NCI-H748 treated with DMSO at 0.1 percent for 48 hours (cell line): ENCODE measurements around the gene PRKCH.

Experiments
- DNase-seq: peaks from one replicate; lab custom pipeline; 2025; lab: John Stamatoyannopoulos, UW

The PRKCH gene

DNA sequence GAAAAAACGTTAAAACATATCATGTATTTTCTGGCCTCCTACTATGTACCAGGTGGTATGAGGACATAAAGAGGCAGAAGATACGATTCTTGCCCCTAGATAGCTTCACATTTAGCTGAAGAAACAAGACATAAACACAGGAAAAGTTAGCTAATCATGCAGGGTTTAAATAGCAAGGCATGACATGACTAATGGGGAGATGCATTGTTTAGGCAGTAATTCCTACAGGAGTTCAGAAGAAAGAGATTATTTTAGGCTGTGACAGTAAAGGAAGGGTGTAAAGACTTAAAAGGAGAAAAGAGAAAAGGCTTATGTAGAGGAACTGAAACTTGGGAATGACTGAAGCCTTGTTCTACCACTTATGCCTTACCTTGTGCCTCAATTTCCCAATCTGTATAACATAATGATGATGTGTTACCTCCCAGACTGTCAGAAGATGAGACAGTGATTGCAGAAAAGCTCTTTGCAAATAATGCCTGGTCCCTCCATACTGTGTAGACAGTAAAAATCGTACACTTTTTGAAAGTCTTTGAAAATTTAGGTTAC is 44.4 kb downstream of the PRKCH start:
- DNase-seq, result no peak

DNA sequence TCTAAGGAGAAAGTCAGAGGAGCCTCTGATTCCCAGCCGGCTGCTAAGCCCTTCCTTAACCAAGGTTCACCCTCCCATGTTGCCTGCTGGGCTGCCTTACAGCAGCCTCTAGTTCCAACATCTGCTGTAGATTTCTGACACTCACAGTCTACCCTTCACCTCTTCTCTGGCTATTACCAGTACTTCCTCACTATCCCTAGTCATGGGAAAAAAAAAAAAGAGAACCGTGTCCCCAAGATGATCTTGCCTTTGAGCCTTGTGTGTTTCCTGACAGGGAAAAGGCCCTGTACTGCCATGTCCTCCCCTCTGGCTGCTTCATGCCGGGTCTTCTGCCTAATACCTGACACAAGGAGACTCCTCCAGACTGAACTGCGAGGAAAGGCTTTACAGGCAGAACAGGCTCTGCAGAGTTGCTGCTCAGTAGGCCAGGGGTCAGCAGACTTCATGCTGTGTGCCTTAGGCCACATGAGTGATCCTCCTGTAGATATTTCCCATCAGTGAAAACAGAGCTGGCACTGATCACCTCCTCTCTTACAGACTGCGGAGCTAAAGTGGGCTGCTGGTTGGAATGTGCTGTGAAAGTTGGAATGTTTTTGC is 46.8 kb downstream of the PRKCH start:
- DNase-seq, result no peak

- DNase-seq, result no peak
These were observed 47.5 kb downstream of the PRKCH start for GRCh38 chr14:61368781-61369453.

GRCh38 chr14:61369454-61369810 is 48.1 kb downstream of the PRKCH start:
- no peak for DNase-seq

GRCh38 chr14:61372379-61372778 is 51.0 kb downstream of the PRKCH start:
- DNase-seq, result no peak

DNA sequence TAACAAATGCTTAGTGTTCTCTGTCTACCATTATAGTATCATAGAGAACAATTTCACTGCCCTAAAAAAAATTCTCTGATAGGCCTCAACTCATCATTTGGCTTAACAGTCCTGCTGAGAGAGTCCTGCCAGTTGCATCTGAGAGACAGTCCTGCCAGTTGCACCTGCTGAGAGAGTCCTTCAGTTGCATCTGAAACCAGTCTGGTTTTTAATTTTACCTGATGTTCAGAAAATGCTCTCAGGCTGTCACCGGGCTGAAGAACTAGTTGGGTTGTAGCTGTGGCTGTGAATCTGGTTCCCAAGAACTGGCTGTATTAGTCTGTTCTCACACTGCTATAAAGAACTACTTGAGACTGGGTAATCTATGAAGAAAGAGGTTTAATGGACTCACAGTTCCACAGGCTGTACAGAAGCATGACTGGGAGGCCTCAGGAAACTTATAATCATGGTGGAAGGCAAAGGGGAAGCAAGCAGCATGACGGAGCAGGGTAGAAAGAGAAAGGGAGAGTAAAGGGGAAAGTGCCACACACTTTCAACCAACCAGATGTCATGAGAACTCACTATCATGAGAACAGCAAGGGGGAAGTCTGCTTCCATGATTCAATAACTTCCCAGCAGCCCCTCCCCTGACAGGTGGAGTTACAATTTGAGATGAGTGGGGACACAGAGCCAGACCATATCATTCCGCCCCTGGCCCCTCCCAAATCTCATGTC is 51.6 kb downstream of the PRKCH start:
- DNase-seq, result no peak

- no peak for DNase-seq
These were observed 52.9 kb downstream of the PRKCH start for GRCh38 chr14:61374284-61374683.

- DNase-seq, result no peak
These were observed 53.8 kb downstream of the PRKCH start for GRCh38 chr14:61375218-61375617.

DNA sequence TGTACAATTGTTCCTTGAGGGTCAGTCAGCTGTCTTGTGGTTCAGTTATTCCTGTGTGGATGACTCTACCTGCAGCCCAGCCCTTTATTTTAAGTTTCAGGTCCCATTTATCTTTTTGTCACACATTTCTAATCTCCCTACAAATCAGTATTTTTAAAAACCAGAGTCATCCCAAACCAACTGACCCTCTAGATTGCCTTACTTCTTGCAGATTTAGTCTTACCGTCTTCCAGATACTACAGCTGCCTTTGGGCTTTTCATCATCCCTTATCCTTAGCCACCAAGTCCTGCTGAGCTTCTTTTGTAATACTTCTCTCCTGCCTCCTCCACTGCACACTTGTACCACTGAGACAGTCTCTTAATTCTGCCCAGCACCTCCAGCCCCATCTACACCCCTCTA is 54.9 kb downstream of the PRKCH start:
- DNase-seq, result no peak

DNA sequence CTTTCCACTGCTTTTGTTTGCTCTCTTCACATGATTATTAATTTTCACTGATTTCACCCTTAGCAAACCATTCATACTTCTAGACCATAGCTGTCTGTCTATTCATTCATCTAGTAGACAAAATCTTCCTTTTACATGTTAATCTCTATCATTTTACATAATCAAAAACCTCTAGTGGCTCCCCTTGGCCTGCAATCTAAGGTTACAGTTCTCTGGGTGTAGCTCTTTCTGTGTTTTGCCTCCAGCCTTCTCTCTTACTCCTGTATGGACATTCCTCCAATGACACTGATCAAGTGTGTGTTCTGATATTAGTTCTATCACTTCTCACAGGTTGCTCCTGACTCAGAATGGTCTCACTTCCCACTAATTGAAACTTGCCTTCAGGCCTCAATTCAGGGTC is 56.4 kb downstream of the PRKCH start:
- no peak for DNase-seq

- no peak for DNase-seq
These were observed 58.3 kb downstream of the PRKCH start for GRCh38 chr14:61379639-61380184.

- no peak for DNase-seq
These were observed 59.6 kb downstream of the PRKCH start for GRCh38 chr14:61380984-61381383.

DNA sequence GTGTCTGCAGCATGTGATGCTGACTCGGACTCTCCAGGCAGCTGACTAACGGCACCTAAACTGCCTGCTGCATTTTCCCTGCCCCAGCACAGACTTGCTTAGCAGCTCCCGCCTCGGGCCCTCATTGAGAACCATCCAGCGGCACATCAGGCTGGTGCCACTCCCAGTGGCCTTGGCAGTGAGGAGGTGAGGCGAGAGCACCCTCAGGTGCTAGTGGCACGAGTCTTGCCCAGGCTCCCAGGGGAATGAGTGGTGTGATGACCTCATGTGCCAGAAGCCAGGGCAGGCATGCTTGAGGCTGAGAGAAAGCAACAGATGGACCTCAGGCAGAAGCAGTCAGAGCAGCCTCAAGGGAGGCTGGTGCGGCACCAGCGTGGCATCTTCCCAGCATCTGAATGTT is 60.2 kb downstream of the PRKCH start:
- DNase-seq, result no peak

GRCh38 chr14:61382842-61383241 is 61.5 kb downstream of the PRKCH start:
- no peak for DNase-seq

GRCh38 chr14:61385002-61385685 is 63.8 kb downstream of the PRKCH start:
- DNase-seq, result no peak

DNA sequence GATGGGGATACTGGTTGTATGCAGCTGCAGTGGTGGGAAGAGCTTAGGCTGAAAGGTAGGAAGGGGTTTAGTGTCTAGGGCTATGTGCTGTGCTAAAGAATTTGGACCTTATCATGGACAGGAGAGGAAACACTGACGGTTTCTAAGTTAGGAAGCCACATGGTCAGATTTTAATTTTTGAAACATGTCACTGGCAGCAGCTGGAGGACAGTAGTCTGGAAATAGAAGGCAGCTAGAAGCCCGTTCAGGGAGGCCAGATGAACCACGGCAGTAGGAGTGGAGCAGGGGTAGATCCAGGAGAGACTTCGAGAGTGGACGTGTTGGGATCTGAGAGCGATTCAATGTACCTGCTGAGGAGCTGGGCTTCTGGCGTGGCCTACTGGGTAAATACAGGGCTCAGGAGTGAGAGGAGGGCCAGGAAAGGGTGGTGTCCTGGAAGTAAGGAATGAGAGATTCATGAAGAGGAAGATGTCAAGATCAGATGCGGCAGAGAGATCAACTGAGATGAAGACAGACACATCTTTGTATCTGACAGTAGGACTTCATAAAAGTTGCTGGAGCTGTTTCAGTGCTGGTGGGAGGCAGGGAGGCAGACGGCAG is 64.9 kb downstream of the PRKCH start:
- no peak for DNase-seq

DNA sequence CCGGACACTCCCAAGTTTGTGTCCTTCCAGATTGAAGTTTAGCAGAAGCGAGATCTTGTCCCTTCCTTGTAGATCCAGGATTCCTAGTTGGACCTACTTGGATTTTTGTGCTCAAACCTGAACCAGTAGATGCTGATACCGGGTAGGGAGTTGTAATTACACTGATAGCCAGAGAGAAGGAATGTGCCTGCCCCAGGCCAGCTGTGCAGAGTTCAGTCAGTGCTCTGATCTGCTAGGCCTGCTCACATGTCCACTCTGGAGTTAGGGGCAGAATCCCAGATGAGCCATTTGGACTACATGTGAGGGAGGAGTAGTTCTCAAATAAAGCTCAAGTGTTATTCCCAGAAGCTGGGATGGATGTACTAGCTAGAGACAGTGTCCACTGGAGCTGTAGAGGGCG is 65.7 kb downstream of the PRKCH start:
- DNase-seq, result no peak

DNA sequence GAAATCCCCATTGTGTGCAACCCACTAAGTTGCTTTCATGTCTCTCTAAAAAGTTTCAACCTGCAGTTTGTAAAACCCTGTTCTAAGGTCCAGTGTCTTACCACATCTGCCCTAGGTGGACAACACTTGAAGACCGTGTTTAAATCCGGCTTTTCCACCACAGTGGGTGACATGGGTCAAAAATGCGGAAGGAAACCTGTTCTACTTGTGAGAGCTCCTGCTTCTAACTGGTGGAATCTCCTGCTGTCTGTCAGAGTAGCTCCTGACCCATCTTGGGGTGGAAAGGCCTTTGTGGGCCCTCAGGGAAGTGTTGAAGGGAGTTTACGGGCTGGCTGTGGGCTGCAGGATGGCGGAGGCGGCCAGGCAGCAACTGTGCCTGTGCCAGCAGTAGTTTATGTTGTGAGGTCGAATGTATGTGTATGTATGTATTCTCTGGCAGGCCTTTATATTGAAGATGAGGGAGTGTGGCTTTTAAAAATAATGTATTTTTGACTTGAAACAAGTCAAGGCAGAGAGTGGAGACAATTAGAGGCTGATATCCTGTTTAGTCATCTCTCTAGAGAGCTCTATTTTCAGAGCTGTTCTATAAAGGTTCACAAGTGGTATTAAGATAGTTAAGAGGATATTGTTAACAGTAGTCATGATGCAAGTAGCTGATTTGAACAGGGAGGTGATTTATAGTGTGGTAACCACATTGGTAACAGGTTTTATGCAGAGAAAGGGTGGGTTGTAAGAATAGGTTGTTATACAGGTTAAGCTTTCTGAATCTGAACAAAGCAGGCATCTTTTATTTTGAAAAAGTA is 67.0 kb downstream of the PRKCH start:
- DNase-seq, result no peak

GRCh38 chr14:61388976-61389576 is 67.7 kb downstream of the PRKCH start:
- DNase-seq, result no peak

DNA sequence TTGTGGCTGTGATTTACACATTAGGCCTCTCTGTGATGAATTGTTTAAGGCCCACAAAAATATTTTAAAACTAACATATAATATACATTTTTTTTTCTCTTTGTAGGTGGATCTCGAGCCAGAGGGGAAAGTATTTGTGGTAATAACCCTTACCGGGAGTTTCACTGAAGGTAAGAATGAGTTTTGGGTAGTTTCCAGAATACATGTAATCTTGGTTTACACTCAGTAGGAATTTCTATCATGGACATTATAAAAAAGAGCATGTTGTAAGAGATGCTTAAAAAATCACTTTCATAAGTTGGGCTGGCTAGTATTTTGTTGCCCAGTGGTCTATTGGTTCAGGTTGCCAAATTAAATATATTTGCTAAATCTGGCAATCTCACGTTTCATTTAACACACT is 69.7 kb downstream of the PRKCH start:
- DNase-seq, result no peak

DNA sequence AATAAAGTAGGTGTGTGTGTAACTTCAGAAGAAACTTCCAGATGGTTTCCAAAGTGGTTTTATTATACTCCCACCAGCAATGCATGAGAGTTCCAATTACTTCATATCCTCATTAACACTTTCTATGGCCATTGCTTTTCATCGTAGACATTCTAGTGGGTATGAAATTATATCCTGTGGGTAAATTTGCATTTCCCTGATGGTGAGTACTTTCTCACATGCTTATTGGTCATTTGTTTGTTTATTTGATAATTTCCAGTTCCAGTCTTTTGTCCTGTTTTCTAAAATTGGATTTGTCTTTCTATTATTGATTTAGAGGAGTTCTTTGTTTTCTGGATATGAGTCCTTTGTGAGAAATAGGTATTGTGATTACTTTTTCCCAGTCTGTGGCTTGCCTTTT is 70.9 kb downstream of the PRKCH start:
- no peak for DNase-seq
